VCaP (cell line): ENCODE measurements around the gene PHACTR1.

Source experiments
- H3K27ac ChIP-seq: fragments of 450-650 bp; 2 replicates; pipeline ENCODE4 v1.5.1; 2017
- CTCF ChIP-seq: fragments of 450-650 bp; conservative IDR thresholded peaks from 2 replicates; pipeline ENCODE4 v1.5.1; 2017; ENCODE audit warnings: mild to moderate bottlenecking, moderate library complexity

The PHACTR1 gene

GRCh38 chr6:12962529-12962928, 246.0 kb downstream of the PHACTR1 start:
- H3K27ac ChIP-seq = peak overlapping the region; percentile 13; the same call in 1 of the 2 replicates
- TF ChIP-seq CTCF = no peak

- TF ChIP-seq CTCF = no peak
- peak overlapping the region; percentile 13; the same call in 1 of the 2 replicates for H3K27ac ChIP-seq
Measured at GRCh38 chr6:12962987-12963386, 246.4 kb downstream of the PHACTR1 start.

GRCh38 chr6:12963567-12963966, 247.0 kb downstream of the PHACTR1 start:
- no peak overlapping the region for H3K27ac ChIP-seq
- no peak for TF ChIP-seq CTCF

- no peak for TF ChIP-seq CTCF
- no peak overlapping the region for H3K27ac ChIP-seq
Measured at GRCh38 chr6:12967686-12968085, 251.1 kb downstream of the PHACTR1 start.

GRCh38 chr6:12968290-12968689, 251.7 kb downstream of the PHACTR1 start:
- no peak for TF ChIP-seq CTCF
- no peak overlapping the region for H3K27ac ChIP-seq

- TF ChIP-seq CTCF = no peak
- H3K27ac ChIP-seq = no peak overlapping the region
Measured at GRCh38 chr6:12968839-12969558, 252.4 kb downstream of the PHACTR1 start.

- TF ChIP-seq CTCF = no peak
- H3K27ac ChIP-seq = no peak overlapping the region
Measured at GRCh38 chr6:12969966-12970365, 253.4 kb downstream of the PHACTR1 start.
